Loucy (cell line): ENCODE data around the gene RECQL5.

Experiments
- CTCF ChIP-seq: fragments of 200-600 bp; sonication (generic); conservative IDR thresholded peaks from 2 replicates; pipeline ENCODE4 v1.5.1; 2014; ENCODE audit warnings: mild to moderate bottlenecking, antibody characterized with exemption, low read length
- EZH2phosphoT487 ChIP-seq: fragments of 200-600 bp; IDR thresholded peaks from 2 replicates; pipeline ENCODE4 v1.6.1; 2018; ENCODE audit warnings: antibody characterized with exemption, mild to moderate bottlenecking, moderate library complexity, borderline replicate concordance

GRCh38 chr17:75612906-75613626, 53.9 kb downstream of the RECQL5 start:
- TF ChIP-seq CTCF (no peak), EZH2phosphoT487 (no peak)
